Measurements from ENCODE around the gene SLC22A1.

Gene SLC22A1

GRCh38 chr6:160095146-160095845 is 26.3 kb upstream of the SLC22A1 start:
- no peak overlapping the region for H3K9ac ChIP-seq (ENCODE audit: low read depth, low read length)
- no peak overlapping the region for H3K4me3 ChIP-seq (ENCODE audit: low read length)
- H3K36me3 ChIP-seq (ENCODE audit: insufficient read depth, low read length): peaks cover 73% of the 10 kb centered on the region
- no peak overlapping the region for H3K4me2 ChIP-seq (ENCODE audit: low read length)
- no peaks in the 10 kb centered on the region for H3K9me3 ChIP-seq (replicated peaks; ENCODE audit: low read length)
- no peaks in the 10 kb centered on the region for H3K27me3 ChIP-seq (ENCODE audit: control insufficient read depth, insufficient read depth, low read length)
- H3K4me1 ChIP-seq (ENCODE audit: control insufficient read depth, insufficient read depth, low read length): no peaks in the 10 kb centered on the region

GRCh38 chr6:160101277-160102205 is 20.1 kb upstream of the SLC22A1 start:
- no peaks in the 10 kb centered on the region for H3K9me3 ChIP-seq (replicated peaks; ENCODE audit: low read length)
- no peak overlapping the region for H3K4me3 ChIP-seq (ENCODE audit: low read length)
- H3K9ac ChIP-seq (ENCODE audit: low read depth, low read length): no peak overlapping the region
- no peak overlapping the region for H3K4me2 ChIP-seq (ENCODE audit: low read length)
- no peaks in the 10 kb centered on the region for H3K27me3 ChIP-seq (ENCODE audit: control insufficient read depth, insufficient read depth, low read length)
- no peaks in the 10 kb centered on the region for H3K4me1 ChIP-seq (ENCODE audit: control insufficient read depth, insufficient read depth, low read length)
- H3K36me3 ChIP-seq (ENCODE audit: insufficient read depth, low read length): peaks cover 73% of the 10 kb centered on the region

- peaks cover 74% of the 10 kb centered on the region for H3K36me3 ChIP-seq (ENCODE audit: insufficient read depth, low read length)
Measured at GRCh38 chr6:160102399-160102798, 19.2 kb upstream of the SLC22A1 start.

GRCh38 chr6:160102956-160103824 is 18.4 kb upstream of the SLC22A1 start:
- no peaks in the 10 kb centered on the region for H3K27me3 ChIP-seq (ENCODE audit: control insufficient read depth, insufficient read depth, low read length)

More at GRCh38 chr6:160102399-160102798, 19.2 kb upstream of the SLC22A1 start:
- H3K4me3 ChIP-seq (ENCODE audit: low read length): no peak overlapping the region
- no peaks in the 10 kb centered on the region for H3K27me3 ChIP-seq (ENCODE audit: control insufficient read depth, insufficient read depth, low read length)
- no peak overlapping the region for H3K4me2 ChIP-seq (ENCODE audit: low read length)
- H3K4me1 ChIP-seq (ENCODE audit: control insufficient read depth, insufficient read depth, low read length): no peaks in the 10 kb centered on the region
- H3K9me3 ChIP-seq (replicated peaks; ENCODE audit: low read length): no peaks in the 10 kb centered on the region
- no peak overlapping the region for H3K9ac ChIP-seq (ENCODE audit: low read depth, low read length)

GRCh38 chr6:160103825-160104100 is 17.9 kb upstream of the SLC22A1 start:
- peaks cover 73% of the 10 kb centered on the region for H3K36me3 ChIP-seq (ENCODE audit: insufficient read depth, low read length)
- no peaks in the 10 kb centered on the region for H3K4me1 ChIP-seq (ENCODE audit: control insufficient read depth, insufficient read depth, low read length)
- no peak overlapping the region for H3K4me2 ChIP-seq (ENCODE audit: low read length)
- no peaks in the 10 kb centered on the region for H3K27me3 ChIP-seq (ENCODE audit: control insufficient read depth, insufficient read depth, low read length)
- no peak overlapping the region for H3K4me3 ChIP-seq (ENCODE audit: low read length)
- no peaks in the 10 kb centered on the region for H3K9me3 ChIP-seq (replicated peaks; ENCODE audit: low read length)
- H3K9ac ChIP-seq (ENCODE audit: low read depth, low read length): no peak overlapping the region

More at GRCh38 chr6:160102956-160103824, 18.4 kb upstream of the SLC22A1 start:
- H3K36me3 ChIP-seq (ENCODE audit: insufficient read depth, low read length): peaks cover 75% of the 10 kb centered on the region
- no peak overlapping the region for H3K9ac ChIP-seq (ENCODE audit: low read depth, low read length)
- H3K4me3 ChIP-seq (ENCODE audit: low read length): no peak overlapping the region
- H3K9me3 ChIP-seq (replicated peaks; ENCODE audit: low read length): no peaks in the 10 kb centered on the region
- no peaks in the 10 kb centered on the region for H3K4me1 ChIP-seq (ENCODE audit: control insufficient read depth, insufficient read depth, low read length)
- no peak overlapping the region for H3K4me2 ChIP-seq (ENCODE audit: low read length)

- Histone ChIP-seq H3K4me2 (ENCODE audit: low read length) (no peak overlapping the region), H3K9me3 (replicated peaks; ENCODE audit: low read length) (no peaks in the 10 kb centered on the region), H3K36me3 (ENCODE audit: insufficient read depth, low read length) (peaks cover 70% of the 10 kb centered on the region), H3K4me1 (ENCODE audit: control insufficient read depth, insufficient read depth, low read length) (no peaks in the 10 kb centered on the region), H3K27me3 (ENCODE audit: control insufficient read depth, insufficient read depth, low read length) (no peaks in the 10 kb centered on the region), H3K4me3 (ENCODE audit: low read length) (no peak overlapping the region), H3K9ac (ENCODE audit: low read depth, low read length) (no peak overlapping the region)
Measured at GRCh38 chr6:160104821-160105517, 16.6 kb upstream of the SLC22A1 start.

GRCh38 chr6:160106010-160106409 is 15.6 kb upstream of the SLC22A1 start:
- peaks cover 66% of the 10 kb centered on the region for H3K36me3 ChIP-seq (ENCODE audit: insufficient read depth, low read length)
- H3K4me3 ChIP-seq (ENCODE audit: low read length): no peak overlapping the region
- H3K9ac ChIP-seq (ENCODE audit: low read depth, low read length): no peak overlapping the region
- H3K4me1 ChIP-seq (ENCODE audit: control insufficient read depth, insufficient read depth, low read length): no peaks in the 10 kb centered on the region
- no peak overlapping the region for H3K4me2 ChIP-seq (ENCODE audit: low read length)
- no peaks in the 10 kb centered on the region for H3K9me3 ChIP-seq (replicated peaks; ENCODE audit: low read length)
- no peaks in the 10 kb centered on the region for H3K27me3 ChIP-seq (ENCODE audit: control insufficient read depth, insufficient read depth, low read length)

- Histone ChIP-seq H3K27me3 (ENCODE audit: control insufficient read depth, insufficient read depth, low read length) (no peaks in the 10 kb centered on the region), H3K4me1 (ENCODE audit: control insufficient read depth, insufficient read depth, low read length) (no peaks in the 10 kb centered on the region), H3K36me3 (ENCODE audit: insufficient read depth, low read length) (peaks cover 62% of the 10 kb centered on the region), H3K4me2 (ENCODE audit: low read length) (no peak overlapping the region), H3K4me3 (ENCODE audit: low read length) (no peak overlapping the region), H3K9ac (ENCODE audit: low read depth, low read length) (no peak overlapping the region), H3K9me3 (replicated peaks; ENCODE audit: low read length) (no peaks in the 10 kb centered on the region)
Measured at GRCh38 chr6:160106701-160107100, 14.9 kb upstream of the SLC22A1 start.

GRCh38 chr6:160108077-160108476 is 13.5 kb upstream of the SLC22A1 start:
- Histone ChIP-seq H3K36me3 (ENCODE audit: insufficient read depth, low read length) (peaks cover 50% of the 10 kb centered on the region), H3K4me2 (ENCODE audit: low read length) (no peak overlapping the region), H3K9ac (ENCODE audit: low read depth, low read length) (no peak overlapping the region), H3K27me3 (ENCODE audit: control insufficient read depth, insufficient read depth, low read length) (no peaks in the 10 kb centered on the region), H3K4me3 (ENCODE audit: low read length) (no peak overlapping the region), H3K4me1 (ENCODE audit: control insufficient read depth, insufficient read depth, low read length) (no peaks in the 10 kb centered on the region), H3K9me3 (replicated peaks; ENCODE audit: low read length) (no peaks in the 10 kb centered on the region)

GRCh38 chr6:160110586-160111123 is 11.0 kb upstream of the SLC22A1 start:
- H3K9ac ChIP-seq (ENCODE audit: low read depth, low read length): no peak overlapping the region
- no peak overlapping the region for H3K4me3 ChIP-seq (ENCODE audit: low read length)
- H3K4me2 ChIP-seq (ENCODE audit: low read length): no peak overlapping the region
- no peaks in the 10 kb centered on the region for H3K4me1 ChIP-seq (ENCODE audit: control insufficient read depth, insufficient read depth, low read length)
- H3K27me3 ChIP-seq (ENCODE audit: control insufficient read depth, insufficient read depth, low read length): no peaks in the 10 kb centered on the region
- no peaks in the 10 kb centered on the region for H3K9me3 ChIP-seq (replicated peaks; ENCODE audit: low read length)
- peaks cover 28% of the 10 kb centered on the region for H3K36me3 ChIP-seq (ENCODE audit: insufficient read depth, low read length)

Measured in skeletal muscle satellite cell (primary cell).